ENCODE measurements around the gene CTAG2.

- TF ChIP-seq CTCF (IDR thresholded peaks at IDR 0.05) (no peak), POLR2A (IDR thresholded peaks at IDR 0.05) (no peak), EP300 (IDR thresholded peaks at IDR 0.05; ENCODE audit: low read depth) (no peak), POLR2AphosphoS5 (IDR thresholded peaks at IDR 0.05) (no peak)
Observed at GRCh38 chrX:154696676-154697045, 43.3 kb upstream of the CTAG2 start.
